ENCODE data around the gene BRD1. TPM values are rescaled to one million over a fixed set of nuclear protein-coding genes. Genes with fewer than 3 reads are reported as not detected.

The BRD1 gene
- 27.1 and 34.6 TPM in 2 replicates for total RNA-seq

DNA sequence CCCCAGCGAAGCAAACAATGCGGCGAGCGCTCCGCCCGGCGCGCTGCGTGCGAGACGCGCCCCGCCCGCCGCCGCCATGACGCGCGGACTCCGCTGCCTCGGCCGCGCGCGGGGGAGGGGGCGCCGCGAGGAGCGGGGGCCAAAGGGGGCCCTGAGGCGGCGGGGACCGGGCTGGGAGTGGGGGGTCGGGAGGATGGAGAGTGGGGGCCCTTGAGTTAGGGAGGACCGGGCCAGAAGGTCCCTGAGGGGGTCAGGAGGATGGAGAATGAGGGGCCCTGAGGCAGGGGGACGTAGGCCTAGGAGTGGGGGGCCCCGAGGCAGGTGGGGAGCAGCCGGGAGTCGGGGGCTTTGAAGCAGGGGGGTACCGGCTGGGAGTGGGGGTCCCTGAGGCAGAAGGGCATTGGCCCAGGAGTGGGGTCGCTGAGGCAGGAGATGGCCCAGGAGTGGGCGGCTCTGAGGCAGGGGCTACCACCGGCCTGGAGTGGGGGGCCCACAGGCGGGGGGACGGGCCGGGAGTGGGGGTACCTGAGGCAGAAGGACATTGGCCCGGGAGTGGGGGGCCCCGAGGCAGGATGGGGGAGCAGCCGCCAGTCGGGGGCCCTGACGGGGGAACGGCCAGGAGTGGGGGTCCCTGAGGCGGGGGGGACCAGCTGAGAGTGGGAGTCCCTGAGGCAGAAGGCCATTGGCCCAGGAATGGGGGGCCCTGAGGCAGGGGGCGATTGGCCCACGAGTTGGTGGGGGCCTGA, at the start of gene BRD1:
Gene BRD1, minus strand, starts transcription at position 21 of the 746 bp plus-strand sequence. CDS start 3,556 bp downstream, outside the sequence.

DNA sequence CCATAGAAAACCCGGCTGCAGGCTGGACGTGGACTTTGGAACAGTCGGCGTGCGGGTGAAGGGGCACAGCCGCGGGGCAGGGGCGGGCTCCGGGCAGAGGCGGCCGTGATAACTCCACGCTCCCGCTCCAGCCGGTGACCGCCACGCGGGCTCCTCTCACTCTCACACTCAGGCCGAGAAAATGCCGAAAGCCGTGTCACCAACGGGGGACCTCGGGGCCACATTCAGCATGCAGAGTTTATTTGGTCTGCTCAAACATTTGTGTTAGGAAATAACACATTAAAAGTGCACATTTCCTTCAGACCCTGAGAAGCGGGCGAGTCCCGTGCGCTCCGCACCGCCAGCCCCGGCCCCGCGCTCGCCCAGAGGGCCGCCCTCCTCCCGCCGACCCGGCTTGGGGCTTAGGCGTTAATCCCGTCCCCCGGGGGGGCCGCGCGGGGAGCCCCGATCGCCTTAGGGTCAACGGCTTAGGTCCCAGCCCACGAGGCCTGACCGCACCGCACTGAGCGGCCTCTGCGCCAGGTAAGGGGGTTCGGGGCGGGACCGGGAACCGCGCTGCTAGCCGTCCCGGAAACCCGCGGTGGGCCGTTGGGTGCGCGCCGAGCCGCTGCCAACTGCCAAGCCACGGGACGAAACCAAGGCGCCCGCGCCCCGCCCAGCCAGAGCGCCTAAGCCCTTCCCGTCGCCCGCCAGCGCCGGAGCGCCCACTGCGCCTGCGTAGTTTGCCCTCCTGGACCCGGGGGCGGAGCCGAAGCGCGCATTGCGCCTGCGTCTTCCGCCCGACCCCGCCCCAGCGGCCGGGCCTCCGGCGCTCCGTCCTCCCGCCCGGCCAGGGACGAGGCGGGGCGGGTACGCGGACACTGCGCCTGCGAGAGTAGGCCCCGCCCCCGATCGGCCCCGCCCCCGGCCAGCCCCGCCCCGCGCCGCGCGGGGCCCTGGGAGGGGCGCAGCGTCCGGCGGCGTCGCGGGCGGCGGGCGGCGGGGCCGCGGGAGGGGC, 25.5 kb upstream of the BRD1 start, which contains the start of gene ZBED4:
Gene ZBED4, plus strand, starts transcription at position 947 of the 997 bp plus-strand sequence. CDS start 29,819 bp downstream, outside the sequence.

Small RNA genes within 50 kb of the gene (small RNA-seq; reads per million reads assigned to genes)
- gene AL117328.1 = not detected
- gene RF00017 = not detected

Other genes starting within 250 kb of the BRD1 start
- 21.5 and 25.2 TPM in 2 replicates for gene ZBED4, start 26.0 kb upstream of the BRD1 start, total RNA-seq
- gene ALG12, start 90.6 kb upstream of the BRD1 start, total RNA-seq = 9.3 and 14.1 TPM in 2 replicates
- gene CRELD2, start 90.8 kb upstream of the BRD1 start, total RNA-seq = 29.4 and 42.7 TPM in 2 replicates
- gene PIM3, start 132.9 kb upstream of the BRD1 start, total RNA-seq = 104 and 136 TPM in 2 replicates
- 0.13 and 0.22 TPM in 2 replicates for gene IL17REL, start 184.9 kb upstream of the BRD1 start, total RNA-seq
- gene TTLL8, start 230.4 kb upstream of the BRD1 start, total RNA-seq = not detected in 2 replicates